NCI-H187 (cell line): ENCODE measurements around the gene SMIM21.
A peak's percentile ranks its signal among the peaks of the same experiment; 100 is the strongest.

Experiments
- DNase-seq, 2 experiments: peaks; one replicate each; lab custom pipeline; 2025; lab: John Stamatoyannopoulos, UW

Gene SMIM21

GRCh38 chr18:75377258-75377657, 50.2 kb downstream of the SMIM21 start:
- DNase-seq: peak; percentile 21 to 24

DNA sequence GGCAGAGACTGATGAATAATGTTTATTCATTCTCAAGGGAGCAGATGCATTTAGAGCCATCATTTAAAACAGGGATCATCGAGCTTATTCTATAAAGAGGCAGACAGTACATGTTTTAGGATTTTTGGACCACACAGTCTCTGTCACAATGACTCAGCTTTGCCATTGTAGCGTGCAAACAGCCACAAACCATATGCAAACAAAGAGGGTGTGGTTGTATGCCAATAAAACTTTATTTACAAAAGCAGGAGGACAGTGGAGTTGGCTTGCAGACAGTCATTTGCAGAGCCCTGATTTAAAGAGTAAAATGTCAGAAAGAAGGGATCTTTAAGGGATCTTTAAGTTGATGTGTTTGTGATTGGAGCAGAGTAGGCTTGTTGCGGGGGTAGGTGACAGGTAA, 51.5 kb downstream of the SMIM21 start:
- DNase-seq: no peak

DNA sequence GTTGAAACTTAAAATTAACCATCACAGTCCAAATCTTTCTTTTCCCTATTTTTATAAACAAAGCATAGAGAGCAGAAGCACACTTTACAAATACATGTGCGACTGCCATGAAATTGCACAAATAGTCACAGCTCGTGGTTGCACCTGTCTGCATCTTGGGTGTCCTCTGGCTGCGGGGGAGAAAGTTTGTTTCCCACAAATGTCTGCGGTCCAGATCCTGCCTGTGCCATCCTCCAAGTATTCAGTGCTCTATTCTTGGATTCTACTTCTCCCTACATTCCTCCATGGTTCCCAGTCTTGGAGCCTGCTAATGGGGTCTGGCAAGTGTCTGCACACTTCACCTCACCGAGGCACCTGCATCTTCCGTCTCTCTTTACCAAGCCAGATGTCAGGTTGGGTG, 52.2 kb downstream of the SMIM21 start:
- DNase-seq: no peak

DNA sequence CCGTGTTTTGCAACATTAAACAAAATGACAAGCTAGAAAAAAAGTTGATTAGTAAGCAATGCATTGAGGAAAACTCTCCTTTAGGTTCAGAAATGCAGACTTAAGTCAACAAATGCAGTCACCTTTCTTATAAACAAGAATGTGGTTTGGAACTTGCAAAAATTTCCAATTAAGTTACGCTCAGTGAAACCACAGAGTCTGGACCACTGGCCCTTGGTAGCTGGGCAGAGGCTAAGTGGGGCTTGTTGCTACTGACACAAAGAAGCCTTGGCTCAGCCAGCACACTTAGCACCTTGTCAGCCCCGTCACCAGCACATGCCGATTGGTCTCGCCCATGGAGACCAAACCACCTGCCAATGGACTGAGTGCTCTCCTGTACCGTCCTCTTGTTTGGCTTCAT, 53.0 kb downstream of the SMIM21 start:
- no peak for DNase-seq

- DNase-seq: no peak
These were observed 58.3 kb downstream of the SMIM21 start for GRCh38 chr18:75369026-75369721.

DNA sequence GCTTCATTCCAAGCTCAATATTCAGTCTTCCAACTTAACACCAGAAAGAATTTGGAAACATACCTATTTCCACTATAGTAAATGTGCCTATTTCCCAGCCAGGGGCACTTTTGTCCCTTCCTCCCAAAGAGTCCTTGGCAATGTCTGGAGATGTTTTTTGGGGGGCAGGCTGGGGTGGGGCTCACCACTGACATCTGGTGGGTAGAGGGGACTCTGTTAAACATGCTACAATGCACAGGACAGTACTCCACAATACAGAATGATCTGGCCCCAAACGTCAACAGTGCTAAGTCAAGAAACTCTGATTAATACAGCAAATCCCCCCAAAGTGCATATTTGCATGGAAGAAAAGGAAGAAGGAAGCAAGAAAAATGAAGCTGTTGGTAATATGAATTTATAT, 61.7 kb downstream of the SMIM21 start:
- DNase-seq: no peak

DNA sequence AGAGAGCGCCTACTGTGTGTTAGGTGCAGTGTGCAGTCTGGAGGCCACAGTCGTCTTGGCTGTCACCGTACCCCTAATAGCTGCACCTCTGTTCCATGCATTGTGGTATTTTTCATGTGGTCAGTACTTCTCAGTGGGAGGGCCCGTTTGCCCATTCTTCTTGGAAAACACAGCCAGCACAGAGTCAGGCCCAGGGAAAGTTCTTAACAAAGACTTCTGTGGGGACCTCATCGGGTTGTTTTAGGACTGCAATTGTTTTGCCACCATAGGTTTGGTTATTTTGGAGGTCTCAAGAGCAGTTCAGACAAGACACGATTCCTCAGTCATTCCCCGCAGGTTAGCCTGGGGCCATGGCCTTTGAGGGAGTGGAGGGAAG, 62.3 kb downstream of the SMIM21 start:
- no peak for DNase-seq

DNA sequence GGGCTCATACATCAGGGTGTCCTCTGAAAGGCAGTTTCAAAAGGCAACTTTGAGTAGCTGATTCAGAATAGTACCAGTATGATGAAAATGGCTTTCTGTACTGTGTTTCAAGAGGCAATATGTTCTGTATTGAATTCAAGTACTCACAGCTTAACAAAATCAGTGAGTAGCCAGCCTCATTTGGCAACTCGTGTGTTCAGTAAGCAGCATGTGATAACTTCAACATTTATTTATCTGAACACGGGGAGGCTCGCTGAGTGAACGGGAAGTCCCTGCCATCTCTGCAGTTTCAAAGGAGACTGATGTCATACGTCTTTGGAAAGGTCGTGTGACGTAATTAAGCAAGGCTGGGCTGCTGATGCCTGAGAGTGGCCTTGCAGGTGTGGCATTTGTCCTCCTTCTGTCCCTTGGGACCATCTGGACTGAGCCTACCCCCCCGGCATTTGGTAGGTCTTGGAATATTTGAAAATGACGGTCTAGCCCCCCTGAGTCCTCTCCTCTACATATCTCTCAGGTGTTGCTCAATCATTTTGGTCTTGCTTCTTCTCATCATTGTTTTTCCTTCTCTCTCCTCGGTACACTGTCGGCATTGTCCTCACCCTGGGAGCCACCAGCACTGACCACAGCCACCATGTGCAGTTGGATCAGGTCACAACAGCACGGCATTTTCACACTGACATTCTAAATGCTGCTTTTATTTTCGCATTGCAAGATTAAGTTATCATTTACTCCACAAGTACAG, 62.8 kb downstream of the SMIM21 start:
- no peak for DNase-seq

DNA sequence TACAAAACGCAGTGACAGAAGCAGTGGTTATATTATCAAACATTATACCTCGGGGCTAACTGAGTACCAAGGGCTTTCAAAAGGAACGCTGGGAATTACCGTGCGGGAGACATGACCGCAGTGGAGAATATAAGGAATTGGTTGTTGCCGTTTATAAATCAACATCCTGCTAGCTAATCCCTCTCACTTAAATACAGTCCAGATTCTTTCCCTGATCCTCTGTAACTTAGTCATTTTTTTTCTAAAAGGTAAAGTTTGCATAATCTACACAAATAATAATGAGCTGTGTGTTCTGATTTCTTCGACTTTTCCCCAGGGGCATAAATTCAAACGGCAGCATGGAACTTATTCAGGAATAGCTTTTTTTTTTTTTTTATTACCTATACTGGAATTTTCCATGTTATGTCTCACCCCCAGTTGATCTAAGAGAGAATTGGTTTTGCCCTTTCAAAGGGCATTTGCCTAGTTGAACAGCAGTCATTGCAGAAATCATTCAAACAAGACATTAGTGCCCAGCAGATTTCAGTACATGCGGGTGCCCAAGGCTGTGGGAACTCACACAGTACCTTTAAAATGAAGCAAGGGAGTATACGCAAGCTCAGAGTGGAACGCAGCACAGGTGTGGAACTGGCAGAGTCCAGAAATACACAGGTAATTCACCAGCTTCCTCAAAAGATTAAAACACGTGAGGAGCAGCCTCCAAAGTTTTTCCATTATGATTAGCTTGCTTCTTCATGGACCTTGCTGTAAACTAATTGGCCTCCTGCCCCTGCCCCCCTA, 63.9 kb downstream of the SMIM21 start:
- no peak for DNase-seq

DNA sequence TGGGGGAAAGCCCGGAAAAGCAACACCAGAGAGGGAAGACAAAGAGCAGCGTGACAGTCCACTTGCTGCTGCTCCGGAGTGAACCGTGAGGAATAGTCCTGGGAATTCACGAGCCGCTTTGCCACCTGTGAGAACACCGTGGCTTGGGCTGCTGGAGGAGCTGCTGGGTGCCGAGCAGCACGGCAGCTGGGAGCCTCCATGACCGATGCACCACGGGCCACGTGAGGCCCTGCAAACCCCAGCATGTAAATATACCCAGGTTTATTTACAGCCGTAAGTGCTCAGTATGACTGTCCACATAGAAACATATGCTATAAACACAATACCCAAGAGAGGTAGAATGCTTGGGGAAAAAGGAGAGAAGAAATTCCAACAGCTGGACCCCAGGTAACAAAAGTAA, 65.1 kb downstream of the SMIM21 start:
- DNase-seq: no peak

DNA sequence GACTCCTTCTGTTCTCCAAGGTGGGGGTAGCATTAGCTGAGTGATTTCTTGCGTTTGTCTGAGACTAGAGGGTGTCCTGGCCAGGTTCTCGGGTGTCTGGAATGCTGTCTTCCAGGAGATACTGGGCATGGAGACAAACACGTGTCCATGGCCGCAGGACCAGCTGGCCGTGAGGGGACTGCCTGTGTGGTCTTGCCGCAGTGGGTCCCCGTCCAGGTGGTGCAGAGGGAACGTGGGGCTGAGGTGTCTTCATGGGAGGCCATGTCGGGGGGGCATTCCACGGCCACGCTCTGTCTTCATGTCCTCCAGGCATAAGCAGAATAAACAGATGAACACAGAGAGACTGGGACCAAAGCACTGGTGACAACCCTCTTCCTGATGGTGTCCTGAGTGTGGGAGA, 66.6 kb downstream of the SMIM21 start:
- DNase-seq: no peak

DNA sequence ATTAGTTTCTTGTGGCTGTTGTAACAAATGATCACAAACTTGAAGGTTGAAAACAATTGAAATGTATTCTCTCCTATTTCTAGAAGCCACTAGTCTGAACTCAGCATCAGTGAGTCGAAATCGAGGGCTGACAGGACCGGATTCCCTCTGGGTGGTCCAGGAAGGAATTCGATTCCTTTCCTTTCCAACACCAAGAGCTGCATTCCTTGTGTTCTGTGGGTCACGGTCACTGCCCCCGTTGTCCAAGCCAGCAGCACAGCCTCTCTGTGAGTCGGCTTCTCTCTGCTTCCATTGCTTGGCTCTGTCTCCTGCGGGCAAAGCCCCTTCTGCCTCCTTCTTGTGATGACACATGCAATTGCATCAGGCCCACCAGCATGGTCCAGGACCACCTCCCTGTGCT, 67.3 kb downstream of the SMIM21 start:
- no peak for DNase-seq
